ENCODE measurements around the gene ZNF217.

GRCh38 chr20:53635221-53635620, 41.6 kb upstream of the ZNF217 start:
- TF ChIP-seq CTCF (IDR thresholded peaks at IDR 0.05; ENCODE audit: low read depth, low read length): no peak
- TF ChIP-seq MAX (IDR thresholded peaks at IDR 0.05; ENCODE audit: low read depth, low read length): peak; percentile 38; the same call in 1 of the 2 replicates
